ENCODE data around the gene CBL. TPM values are rescaled to one million over a fixed set of nuclear protein-coding genes. Genes with fewer than 3 reads are reported as not detected.
"Not testable (repeated sequence)": the region's sequence is repeated elsewhere in the genome, so short reads cannot be mapped to it uniquely, and the experiment has no call there.

The CBL gene
- total RNA-seq, 4 donors from 2014 or later, result 9.9 to 14.2 (median 12.4) TPM

- intact Hi-C loops (cut with DNase I), result no loop called here
- DNase-seq, result no peak
- Histone ChIP-seq H3K36me3 (peaks cover 0 to 8% (median 0%) of the 10 kb centered on the region in 3 donors), H3K27me3 (no peaks in the 10 kb centered on the region), H3K4me3 (no peak overlapping the region), H3K4me1 (peaks cover 0 to 23% (median 13%) of the 10 kb centered on the region in 3 donors), H3K27ac (no peak overlapping the region), H3K9me3 (no peaks in the 10 kb centered on the region)
- WGBS, 2 donors, result 94 to 95% methylated on average over 5 of the region's 5 CpGs
- TF ChIP-seq POLR2A (IDR thresholded peaks at IDR 0.05), result no peak
- no peak for TF ChIP-seq CTCF (IDR thresholded peaks at IDR 0.05)
Observed at GRCh38 chr11:119222891-119223290, 16.8 kb downstream of the CBL start.

- TF ChIP-seq POLR2A (IDR thresholded peaks at IDR 0.05) (no peak), CTCF (IDR thresholded peaks at IDR 0.05) (no peak)
- peaks cover 0 to 18% (median 10%) of the 10 kb centered on the region in 3 donors for H3K4me1 ChIP-seq
- no peak overlapping the region for H3K27ac ChIP-seq
- no peak overlapping the region for H3K4me3 ChIP-seq
- peaks cover 0 to 13% (median 0%) of the 10 kb centered on the region in 3 donors for H3K36me3 ChIP-seq
- no peak for DNase-seq
- no peaks in the 10 kb centered on the region for H3K27me3 ChIP-seq
- intact Hi-C loops (cut with DNase I), result no loop called here
- no peaks in the 10 kb centered on the region for H3K9me3 ChIP-seq
- WGBS, 2 donors, result 60 to 90% methylated on average over 1 of the region's 1 CpG
Observed at GRCh38 chr11:119223856-119224255, 17.7 kb downstream of the CBL start.

GRCh38 chr11:119228535-119229287 lies 22.6 kb downstream of the CBL start:
- peaks cover 0 to 13% (median 0%) of the 10 kb centered on the region in 3 donors for H3K4me1 ChIP-seq
- 83 to 86% methylated on average over 8 to 9 of the region's 9 CpGs for WGBS, 2 donors
- DNase-seq; H3K4me3 ChIP-seq; intact Hi-C loops (cut with DNase I); H3K27ac ChIP-seq; H3K9me3 ChIP-seq; H3K27me3 ChIP-seq: not testable (repeated sequence)
- peaks cover 0 to 28% (median 0%) of the 10 kb centered on the region in 3 donors for H3K36me3 ChIP-seq

- Histone ChIP-seq H3K9me3 (no peaks in the 10 kb centered on the region), H3K4me1 (peaks cover 0 to 13% (median 0%) of the 10 kb centered on the region in 3 donors), H3K27ac (no peak overlapping the region), H3K36me3 (peaks cover 0 to 32% (median 0%) of the 10 kb centered on the region in 3 donors), H3K27me3 (no peaks in the 10 kb centered on the region), H3K4me3 (no peak overlapping the region)
- DNase-seq, result no peak
- 78 to 80% methylated on average over 3 of the region's 3 CpGs for WGBS, 2 donors
- intact Hi-C loops (cut with DNase I), result no loop called here
- TF ChIP-seq POLR2A (IDR thresholded peaks at IDR 0.05), result no peak
- no peak for TF ChIP-seq CTCF (IDR thresholded peaks at IDR 0.05)
Observed at GRCh38 chr11:119229288-119229672, 23.1 kb downstream of the CBL start.

- H3K27ac ChIP-seq, result no peak overlapping the region
- peaks cover 0 to 13% (median 0%) of the 10 kb centered on the region in 3 donors for H3K4me1 ChIP-seq
- H3K4me3 ChIP-seq, result no peak overlapping the region
- H3K27me3 ChIP-seq, result no peaks in the 10 kb centered on the region
- H3K9me3 ChIP-seq, result no peaks in the 10 kb centered on the region
- 45 to 69% methylated on average over 4 of the region's 4 CpGs for WGBS, 2 donors
- TF ChIP-seq CTCF (IDR thresholded peaks at IDR 0.05) (no peak), POLR2A (IDR thresholded peaks at IDR 0.05) (no peak)
- DNase-seq, result no peak
- H3K36me3 ChIP-seq, result peaks cover 0 to 35% (median 0%) of the 10 kb centered on the region in 3 donors
- intact Hi-C loops (cut with DNase I), result no loop called here
Observed at GRCh38 chr11:119229741-119230140, 23.6 kb downstream of the CBL start.
